Thyroid gland (tissue), 4 donors: ENCODE data around the gene SDHAF4.

ENCODE experiments used
- CTCF ChIP-seq, 6 experiments: fragments of 200-600 bp in 3 of 6; fragments of 450-650 bp in 3 of 6; sonication (generic) in 3 of 6; IDR thresholded peaks; one replicate each; pipeline ENCODE4 v1.5.1; 2016 to 2019; ENCODE audit warnings: antibody characterized with exemption in 6 of 6, mild to moderate bottlenecking in 2 of 6, inconsistent platforms in 1 of 6, moderate library complexity in 1 of 6
- POLR2A ChIP-seq, 2 donors: fragments of 450-650 bp; IDR thresholded peaks; one replicate each; pipeline ENCODE4 v1.6.1; 2017; ENCODE audit warnings: antibody characterized with exemption in 2 of 2, mild to moderate bottlenecking in 2 of 2, moderate library complexity in 1 of 2

GRCh38 chr6:70627500-70628254 is 60.9 kb downstream of the SDHAF4 start:
- TF ChIP-seq CTCF (IDR thresholded peaks at IDR 0.05) (no peak), POLR2A (IDR thresholded peaks at IDR 0.05) (no peak)
